ENCODE data around the gene ABCF3.

- no peak for TF ChIP-seq EGR1 (IDR thresholded peaks at IDR 0.05; ENCODE audit: low read depth in 2 of 2)
- TF ChIP-seq CTCF (IDR thresholded peaks at IDR 0.05; ENCODE audit: low read depth, low read length, missing input control) = no peak
- TF ChIP-seq SP1 (IDR thresholded peaks at IDR 0.05) = no peak
- TF ChIP-seq GABPA (IDR thresholded peaks at IDR 0.05 in 1 of 2, conservative IDR thresholded peaks at IDR 0.05 in 1 of 2) = no peak
Observed at GRCh38 chr3:184173374-184173722, 12.7 kb upstream of the ABCF3 start.
